H1 (cell line): Measurements from ENCODE around the gene KIAA0513. TPM values are rescaled to one million over a fixed set of nuclear protein-coding genes. Genes with fewer than 3 reads are reported as not detected.

Source experiments
- CTCF ChIA-PET: fragments of 300-600 bp; sonication (Branson Sonifier 250); formaldehyde crosslinking; loops from one replicate; lab custom pipeline; 2021; ENCODE audit not compliant: partially characterized antibody; lab: Charles Lee
- POLR2A ChIA-PET: fragments of 300-600 bp; sonication (Branson Sonifier 250); formaldehyde crosslinking; loops from one replicate; lab custom pipeline; 2021; ENCODE audit warnings: inconsistent platforms; ENCODE audit not compliant: partially characterized antibody; lab: Charles Lee
- DNase-seq, 2 experiments: peaks; one replicate each; pipeline versions ENCODE4 v3.0.0 to v3.0.0-alpha.2; 2010 to 2022; ENCODE audit warnings: low spot score in 2 of 2, low read depth in 1 of 2, mixed read lengths in 1 of 2
- FAIRE-seq: peaks from 2 replicates; lab custom pipeline; 2011; peaks lifted over from hg19 to GRCh38; lab: Jason Lieb, UNC
- H2AFZ ChIP-seq: 2 replicates; pipeline ENCODE4 v1.8.1; 2012; ENCODE audit warnings: low read length, inconsistent platforms
- H2AK5ac ChIP-seq: 2 replicates; pipeline ENCODE4 v1.6.1; 2013; ENCODE audit warnings: low read depth, low read length
- H2BK120ac ChIP-seq: replicated peaks from 2 replicates; pipeline ENCODE3; 2013; ENCODE audit warnings: low read depth, low read length, inconsistent platforms
- H2BK12ac ChIP-seq: 2 replicates; pipeline ENCODE4 v1.6.1; 2013; ENCODE audit warnings: low read depth, low read length
- H2BK15ac ChIP-seq: 2 replicates; pipeline ENCODE4 v1.6.1; 2013; ENCODE audit warnings: low read length
- H2BK20ac ChIP-seq: 2 replicates; pipeline ENCODE4 v1.6.1; 2013; ENCODE audit warnings: low read length
- H2BK5ac ChIP-seq: 2 replicates; pipeline ENCODE4 v1.6.1; 2013; ENCODE audit warnings: low read depth, low read length
- H3K14ac ChIP-seq: 2 replicates; pipeline ENCODE4 v1.6.1; 2013; ENCODE audit warnings: inconsistent platforms; ENCODE audit not compliant: insufficient read length
- H3K18ac ChIP-seq: 2 replicates; pipeline ENCODE4 v1.6.1; 2013; ENCODE audit warnings: low read length; ENCODE audit errors: extremely low read depth
- H3K23ac ChIP-seq: 2 replicates; pipeline ENCODE4 v1.6.1; 2013; ENCODE audit warnings: inconsistent platforms; ENCODE audit not compliant: insufficient read length
- H3K23me2 ChIP-seq: 2 replicates; pipeline ENCODE4 v1.6.1; 2013; ENCODE audit warnings: low read depth, low read length
- H3K27ac ChIP-seq: 2 replicates; pipeline ENCODE4 v1.6.1; 2011; ENCODE audit warnings: low read depth, low read length, inconsistent platforms
- H3K27me3 ChIP-seq, 4 experiments: replicated peaks in 1 of 4; 1 replicate in 1 of 4; 2 replicates in 3 of 4; pipeline versions ENCODE4 v1.6.1 to v1.8.1; 2011 to 2013; ENCODE audit warnings: low read length in 3 of 4, mild to moderate bottlenecking in 3 of 4, inconsistent platforms in 2 of 4, mixed read lengths in 2 of 4, moderate library complexity in 1 of 4; ENCODE audit not compliant: control insufficient read depth in 3 of 4, insufficient read depth in 3 of 4; ENCODE audit errors: extremely low read depth in 1 of 4
- H3K36me3 ChIP-seq, 4 experiments: 2 replicates each; pipeline versions ENCODE4 v1.6.1 to v1.8.1; 2011 to 2013; ENCODE audit warnings: mild to moderate bottlenecking in 4 of 4, low read length in 3 of 4, moderate library complexity in 2 of 4, control low read depth in 1 of 4, inconsistent platforms in 1 of 4; ENCODE audit not compliant: insufficient read depth in 4 of 4, control insufficient read depth in 2 of 4
- H3K4ac ChIP-seq: replicated peaks from 2 replicates; pipeline ENCODE3; 2013; ENCODE audit warnings: low read length, low read depth, mixed read lengths, inconsistent platforms; ENCODE audit not compliant: insufficient read length
- H3K4me1 ChIP-seq, 4 experiments: replicated peaks in 1 of 4; 1 replicate in 1 of 4; 2 replicates in 3 of 4; pipeline versions ENCODE4 v1.6.1 to v1.8.1; 2011 to 2013; ENCODE audit warnings: low read length in 3 of 4, inconsistent platforms in 2 of 4, mixed read lengths in 1 of 4; ENCODE audit not compliant: insufficient read depth in 4 of 4, control insufficient read depth in 3 of 4
- H3K4me2 ChIP-seq, 2 experiments: 2 replicates each; pipeline versions ENCODE4 v1.6.1 to v1.8.1; 2011 to 2013; ENCODE audit warnings: low read depth in 2 of 2, low read length in 2 of 2, control low read depth in 1 of 2, inconsistent platforms in 1 of 2, mild to moderate bottlenecking in 1 of 2; ENCODE audit not compliant: insufficient read depth in 1 of 2
- H3K4me3 ChIP-seq, 4 experiments: fragments of 200-600, 300-600 bp in 1 of 4; sonication (generic), shearing (Covaris generic), sonication (Bioruptor Twin) in 1 of 4; 2 replicates each; pipeline versions ENCODE4 v1.5.1 to v1.8.1; 2011 to 2016; ENCODE audit warnings: low read length in 4 of 4, low read depth in 3 of 4, control low read depth in 2 of 4, inconsistent platforms in 2 of 4, mild to moderate bottlenecking in 2 of 4, mixed read lengths in 1 of 4, moderate library complexity in 1 of 4; ENCODE audit not compliant: insufficient read depth in 2 of 4; ENCODE audit errors: extremely low read depth in 1 of 4
- H3K56ac ChIP-seq: replicated peaks from 2 replicates; pipeline ENCODE3; 2013; ENCODE audit warnings: low read depth, mild to moderate bottlenecking, mixed read lengths, low read length, inconsistent platforms; ENCODE audit not compliant: insufficient read length
- H3K79me1 ChIP-seq: 2 replicates; pipeline ENCODE4 v1.6.1; 2013; ENCODE audit warnings: low read depth, low read length, control low read depth
- H3K79me2 ChIP-seq, 2 experiments: 2 replicates each; pipeline versions ENCODE4 v1.6.1 to v1.8.1; 2012 to 2013; ENCODE audit warnings: low read length in 2 of 2, mild to moderate bottlenecking in 2 of 2, inconsistent platforms in 1 of 2; ENCODE audit not compliant: insufficient read depth in 2 of 2, control insufficient read depth in 1 of 2
- H3K9ac ChIP-seq, 4 experiments: replicated peaks in 1 of 4; 1 replicate in 1 of 4; 2 replicates in 3 of 4; pipeline versions ENCODE4 v1.6.1 to v1.8.1; 2011 to 2013; ENCODE audit warnings: low read depth in 3 of 4, low read length in 3 of 4, control low read depth in 2 of 4, mild to moderate bottlenecking in 2 of 4, moderate library complexity in 2 of 4, inconsistent platforms in 1 of 4; ENCODE audit errors: extremely low read depth in 1 of 4
- H3K9me3 ChIP-seq, 2 experiments: 2 replicates each; pipeline versions ENCODE4 v1.6.1 to v1.8.1; 2012 to 2013; ENCODE audit warnings: mild to moderate bottlenecking in 2 of 2, moderate library complexity in 2 of 2, control low read depth in 1 of 2, inconsistent platforms in 1 of 2, low read depth in 1 of 2, low read length in 1 of 2, mixed read lengths in 1 of 2; ENCODE audit not compliant: insufficient read depth in 2 of 2
- H4K20me1 ChIP-seq, 2 experiments: replicated peaks in 1 of 2; 2 replicates each; pipeline versions ENCODE3 to v1.8.1; 2011 to 2013; ENCODE audit warnings: inconsistent platforms in 2 of 2, low read length in 2 of 2, mild to moderate bottlenecking in 1 of 2; ENCODE audit not compliant: insufficient read depth in 2 of 2, control insufficient read depth in 1 of 2
- H4K5ac ChIP-seq: 2 replicates; pipeline ENCODE4 v1.6.1; 2013; ENCODE audit warnings: low read length, low read depth, mixed read lengths, inconsistent platforms; ENCODE audit not compliant: insufficient read length
- H4K8ac ChIP-seq: 2 replicates; pipeline ENCODE4 v1.8.0; 2013; ENCODE audit warnings: mild to moderate bottlenecking, moderate library complexity, low read length, inconsistent platforms; ENCODE audit not compliant: insufficient read depth; ENCODE audit errors: extremely low read depth
- H4K91ac ChIP-seq: replicated peaks from 2 replicates; pipeline ENCODE3; 2013; ENCODE audit warnings: low read length, mixed read lengths, inconsistent platforms; ENCODE audit not compliant: insufficient read length
- ASH2L ChIP-seq: fragments of 200-600, 300-600 bp; sonication (generic); IDR thresholded peaks from one replicate; pipeline ENCODE4 v1.7.1; 2017; ENCODE audit warnings: low read length
- CBX5 ChIP-seq: fragments of 300-800, 300-1000 bp; sonication (generic); IDR thresholded peaks from 2 replicates; pipeline ENCODE4 v1.7.1; 2016; ENCODE audit warnings: antibody characterized with exemption, low read length, low read depth
- HDAC6 ChIP-seq: IDR thresholded peaks from one replicate; pipeline ENCODE4 v1.7.1; 2012; ENCODE audit warnings: low read depth, mild to moderate bottlenecking, inconsistent platforms, low read length, moderate library complexity
- KDM1A ChIP-seq: fragments of 200-600, 300-600 bp; sonication (generic); IDR thresholded peaks from 2 replicates; pipeline ENCODE4 v1.7.1; 2016; ENCODE audit warnings: mild to moderate bottlenecking, low read length, borderline replicate concordance
- KDM5A ChIP-seq: fragments of 200-600 bp; IDR thresholded peaks from 2 replicates; pipeline ENCODE4 v1.7.1; 2012; ENCODE audit warnings: mild to moderate bottlenecking, low read length, inconsistent platforms, mixed read lengths
- POLR2AphosphoS5 ChIP-seq: IDR thresholded peaks from 2 replicates; pipeline ENCODE4 v1.6.1; 2011; ENCODE audit warnings: low read depth, low read length
- SP2 ChIP-seq: IDR thresholded peaks from 2 replicates; pipeline ENCODE4 v1.6.1; 2012; ENCODE audit warnings: mild to moderate bottlenecking, low read length, inconsistent platforms
- SUZ12 ChIP-seq: fragments of 200-600 bp; sonication (generic); IDR thresholded peaks from 2 replicates; pipeline ENCODE4 v1.6.1; 2012; ENCODE audit warnings: mild to moderate bottlenecking, inconsistent platforms, low read length, moderate library complexity, mixed read lengths
- TBP ChIP-seq: IDR thresholded peaks from 2 replicates; pipeline ENCODE4 v1.6.1; 2011; ENCODE audit warnings: low read depth, low read length, improper control_type of control experiment
- TEAD4 ChIP-seq: IDR thresholded peaks from 2 replicates; pipeline ENCODE4 v1.6.1; 2012; ENCODE audit warnings: low read depth, low read length, inconsistent platforms, mixed read lengths
- YY1 ChIP-seq: IDR thresholded peaks from 2 replicates; pipeline ENCODE4 v1.6.1; 2011; ENCODE audit warnings: low read depth, mild to moderate bottlenecking, low read length
- WGBS, 2 experiments: shearing (Covaris generic) in 1 of 2; methylation state at CpG; one replicate each; pipeline versions ENCODE4 v1.1.6 to v1.1.7; 2013 to 2015; ENCODE audit warnings: low lambda C conversion rate in 2 of 2, mixed read lengths in 2 of 2, inconsistent platforms in 1 of 2, low coverage in 1 of 2, missing lambda C conversion rate in 1 of 2; ENCODE audit not compliant: insufficient replicate concordance in 2 of 2, insufficient coverage in 1 of 2, insufficient read length in 1 of 2; ENCODE audit errors: extremely low coverage in 1 of 2, missing lambda C conversion rate in 1 of 2; 5-methylcytosine and 5-hydroxymethylcytosine counted together
- polyA plus RNA-seq, 7 experiments: library from polyadenylated mRNA; depleted of rRNA in 3 of 7; stranded (reverse) in 5 of 7; unstranded in 2 of 7; fragments of >200 nt in 5 of 7; fragments of 200-250 nt in 2 of 7; gene quantifications; 1 replicate in 5 of 7; 2 replicates in 1 of 7; 4 replicates in 1 of 7; pipeline versions ENCODE4 v1.2.1 to v1.2.3, GENCODE V29; 2011 to 2013; ENCODE audit warnings: missing spikeins in 2 of 7, mixed read lengths in 2 of 7
- total RNA-seq: library from RNA; stranded (reverse); fragmentation: NEBNext Ultra II Directional; extraction: Animal tissue kit (Norgen Biotek cat#: 25700); gene quantifications from 2 replicates; pipeline ENCODE4 v1.2.1, GENCODE V29; 2021
- TF ChIP-seq, protein P1 (sequence below), 3 experiments: IDR thresholded peaks; 1 replicate in 2 of 3; 2 replicates in 1 of 3; pipeline versions ENCODE4 v1.5.1 to v1.6.1; 2011; ENCODE audit warnings: low read length in 3 of 3, mild to moderate bottlenecking in 3 of 3, inconsistent platforms in 2 of 3, low read depth in 1 of 3, moderate library complexity in 1 of 3; ENCODE audit not compliant: insufficient read depth in 1 of 3; ENCODE audit errors: control extremely low read depth in 1 of 3

The KIAA0513 gene
- total and polyA plus RNA-seq, 2 of the 8 experiments (the other 6 are each of a cell fraction or from before 2014, with no cell fraction given), result 2.1 to 6.1 TPM

DNA sequence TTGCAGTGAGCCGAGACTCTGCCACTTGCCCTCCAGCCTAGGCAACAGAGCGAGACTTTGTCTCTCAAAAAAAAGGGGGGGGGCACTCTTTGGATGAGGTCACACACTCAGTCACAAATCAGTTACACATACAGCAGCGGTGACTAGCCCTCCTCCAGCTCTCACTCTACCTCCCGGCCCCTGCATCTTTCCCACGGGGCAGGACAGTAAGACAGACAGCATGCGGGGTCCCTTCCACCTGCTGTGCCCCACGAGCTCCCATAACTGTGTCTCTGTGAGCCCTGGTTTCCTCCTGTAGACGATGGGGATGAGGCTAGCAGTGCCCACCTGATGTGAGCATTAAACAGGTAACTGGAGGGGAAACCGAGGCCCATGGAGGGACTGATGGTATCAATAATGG lies 79.5 kb downstream of the KIAA0513 start:
- Histone ChIP-seq H3K79me1 (no peaks in the 10 kb centered on the region), H3K9me3 (no peaks in the 10 kb centered on the region), H4K20me1 (no peaks in the 10 kb centered on the region), H3K56ac (no peak overlapping the region), H3K36me3 (no peaks in the 10 kb centered on the region; a peak in 1 of 8 replicates), H3K9ac (no peak overlapping the region), H2AK5ac (no peak overlapping the region), H3K27ac (no peak overlapping the region), H4K91ac (no peak overlapping the region), H2AFZ (no peak overlapping the region), H4K8ac (no peak overlapping the region), H2BK12ac (no peak overlapping the region), H3K79me2 (no peaks in the 10 kb centered on the region), H3K18ac (no peak overlapping the region), H3K4me3 (no peak overlapping the region), H2BK20ac (no peak overlapping the region), H3K23me2 (no peaks in the 10 kb centered on the region), H2BK120ac (no peak overlapping the region), H2BK15ac (no peak overlapping the region), H3K27me3 (no peaks in the 10 kb centered on the region), H3K4me2 (no peak overlapping the region), H3K14ac (no peak overlapping the region), H3K4ac (no peak overlapping the region), H4K5ac (no peak overlapping the region), H3K23ac (no peak overlapping the region), H3K4me1 (0 out of 7 replicates have a peak, but pooled peaks cover 0 to under 1% (median 0%) of the 10 kb centered on the region in 4 experiments), H2BK5ac (no peak overlapping the region)
- ChIA-PET CTCF (interaction anchor here (1.3 kb wide), 2 partner anchors 38 to 45 kb away, joined by 4 read pairs; no protein-coding TSS in a partner anchor), POLR2A (no interaction called here)
- FAIRE-seq (no peak), DNase-seq (no peak)
- WGBS, 2 experiments, result 81% methylated on average over 9 of the region's 9 CpGs; no CpG with 5 or more reads in 1 of the 2 experiments
- no peak for TF ChIP-seq SP2
- no peak for TF ChIP-seq KDM5A
- TF ChIP-seq POLR2AphosphoS5, result no peak
- no peak for TF ChIP-seq TEAD4
- TF ChIP-seq SUZ12, result no peak
- TF ChIP-seq ASH2L, result no peak
- TF ChIP-seq CBX5, result no peak
- TF ChIP-seq, protein P1, sequence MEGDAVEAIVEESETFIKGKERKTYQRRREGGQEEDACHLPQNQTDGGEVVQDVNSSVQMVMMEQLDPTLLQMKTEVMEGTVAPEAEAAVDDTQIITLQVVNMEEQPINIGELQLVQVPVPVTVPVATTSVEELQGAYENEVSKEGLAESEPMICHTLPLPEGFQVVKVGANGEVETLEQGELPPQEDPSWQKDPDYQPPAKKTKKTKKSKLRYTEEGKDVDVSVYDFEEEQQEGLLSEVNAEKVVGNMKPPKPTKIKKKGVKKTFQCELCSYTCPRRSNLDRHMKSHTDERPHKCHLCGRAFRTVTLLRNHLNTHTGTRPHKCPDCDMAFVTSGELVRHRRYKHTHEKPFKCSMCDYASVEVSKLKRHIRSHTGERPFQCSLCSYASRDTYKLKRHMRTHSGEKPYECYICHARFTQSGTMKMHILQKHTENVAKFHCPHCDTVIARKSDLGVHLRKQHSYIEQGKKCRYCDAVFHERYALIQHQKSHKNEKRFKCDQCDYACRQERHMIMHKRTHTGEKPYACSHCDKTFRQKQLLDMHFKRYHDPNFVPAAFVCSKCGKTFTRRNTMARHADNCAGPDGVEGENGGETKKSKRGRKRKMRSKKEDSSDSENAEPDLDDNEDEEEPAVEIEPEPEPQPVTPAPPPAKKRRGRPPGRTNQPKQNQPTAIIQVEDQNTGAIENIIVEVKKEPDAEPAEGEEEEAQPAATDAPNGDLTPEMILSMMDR (IDR thresholded peaks at IDR 0.05; ENCODE audit: control extremely low read depth in 1 of 3, insufficient read depth in 1 of 3, low read depth in 1 of 3, low read length in 3 of 3), result no peak
- no peak for TF ChIP-seq KDM1A
- no peak for TF ChIP-seq HDAC6
- no peak for TF ChIP-seq YY1
- no peak for TF ChIP-seq TBP
